ENCODE data around the gene CLSTN2.

The CLSTN2 gene

DNA sequence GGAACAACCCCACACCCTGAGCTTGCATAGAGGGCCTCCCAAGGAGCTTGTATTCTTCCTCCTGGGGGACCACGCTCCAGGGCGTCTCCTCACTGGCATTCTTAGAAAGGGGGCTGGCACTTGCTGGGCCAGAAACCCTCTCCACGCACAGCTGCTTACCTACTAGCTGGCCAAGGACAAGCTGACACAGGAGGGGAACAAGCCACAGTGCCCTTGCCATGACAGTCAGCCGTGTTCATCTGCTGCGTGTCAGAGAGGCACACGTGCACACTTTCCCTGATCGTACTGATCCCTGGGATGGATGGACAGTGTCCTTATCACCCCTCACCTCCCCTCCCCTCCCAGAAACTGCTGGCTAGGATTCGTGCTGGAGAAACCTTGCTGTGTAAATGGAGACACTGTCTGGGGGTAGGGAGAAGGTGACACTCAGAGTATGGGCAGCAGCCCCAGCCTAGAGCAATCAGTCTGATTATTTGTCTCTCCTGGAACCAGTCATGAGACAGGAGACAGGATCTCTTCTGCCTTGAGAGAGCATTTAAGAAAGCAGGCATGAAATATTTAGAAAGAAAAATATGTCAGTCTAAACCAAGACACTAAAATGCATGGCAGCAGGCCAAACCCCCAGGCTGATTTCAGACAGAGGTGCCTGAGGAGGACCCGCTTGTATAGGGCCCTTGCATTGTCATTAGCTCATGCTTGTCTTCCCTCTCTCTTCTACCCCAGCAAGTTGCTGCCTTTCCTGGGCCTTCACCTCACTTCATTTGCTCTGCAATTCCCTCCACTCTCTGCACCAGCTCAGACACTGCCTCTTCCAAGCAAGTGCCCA is 431.1 kb downstream of the CLSTN2 start:
- no peaks in the 10 kb centered on the region for H3K4me1 Mint-ChIP-seq (ENCODE audit: low read depth)
- no peaks in the 10 kb centered on the region for H3K36me3 Mint-ChIP-seq
- no peak overlapping the region for H3K4me3 Mint-ChIP-seq
- H3K9me3 Mint-ChIP-seq (ENCODE audit: low read depth), result no peaks in the 10 kb centered on the region
- no peak overlapping the region for H3K27ac Mint-ChIP-seq
- H3K27me3 Mint-ChIP-seq, result peaks cover 3% of the 10 kb centered on the region

GRCh38 chr3:140368223-140368811 is 433.3 kb downstream of the CLSTN2 start:
- Mint-ChIP-seq H3K27me3 (peaks cover 4% of the 10 kb centered on the region), H3K4me3 (no peak overlapping the region), H3K4me1 (ENCODE audit: low read depth) (no peaks in the 10 kb centered on the region), H3K9me3 (ENCODE audit: low read depth) (no peaks in the 10 kb centered on the region), H3K36me3 (no peaks in the 10 kb centered on the region), H3K27ac (no peak overlapping the region)

DNA sequence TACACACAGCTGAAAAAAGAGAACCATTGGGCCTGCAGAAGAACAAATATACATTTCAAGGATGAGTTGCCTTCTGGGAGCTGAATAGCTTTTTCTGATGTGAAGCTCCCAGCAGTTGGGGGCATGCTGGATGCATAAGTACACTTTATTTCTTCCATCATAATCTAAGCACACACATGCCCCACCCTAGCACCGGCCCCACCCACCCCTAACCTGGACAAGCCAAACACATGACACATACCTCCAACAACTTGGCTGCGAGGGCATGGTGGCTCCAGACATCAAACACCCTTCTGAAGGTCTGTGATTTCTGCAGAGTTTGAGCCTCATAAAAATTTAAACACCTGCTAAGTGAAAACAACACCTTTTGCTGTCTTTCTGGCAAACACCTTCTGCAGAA is 435.7 kb downstream of the CLSTN2 start:
- H3K27ac Mint-ChIP-seq, result no peak overlapping the region
- no peaks in the 10 kb centered on the region for H3K4me1 Mint-ChIP-seq (ENCODE audit: low read depth)
- no peaks in the 10 kb centered on the region for H3K36me3 Mint-ChIP-seq
- no peaks in the 10 kb centered on the region for H3K9me3 Mint-ChIP-seq (ENCODE audit: low read depth)
- H3K27me3 Mint-ChIP-seq, result peaks cover 4% of the 10 kb centered on the region
- no peak overlapping the region for H3K4me3 Mint-ChIP-seq

- no peaks in the 10 kb centered on the region for H3K36me3 Mint-ChIP-seq
- no peaks in the 10 kb centered on the region for H3K9me3 Mint-ChIP-seq (ENCODE audit: low read depth)
- peaks cover 6% of the 10 kb centered on the region for H3K27me3 Mint-ChIP-seq
- no peak overlapping the region for H3K27ac Mint-ChIP-seq
- H3K4me3 Mint-ChIP-seq, result no peak overlapping the region
- no peaks in the 10 kb centered on the region for H3K4me1 Mint-ChIP-seq (ENCODE audit: low read depth)
Observed at GRCh38 chr3:140373234-140373633, 438.2 kb downstream of the CLSTN2 start.

GRCh38 chr3:140375002-140375401 is 440.0 kb downstream of the CLSTN2 start:
- H3K4me1 Mint-ChIP-seq (ENCODE audit: low read depth), result no peaks in the 10 kb centered on the region
- H3K9me3 Mint-ChIP-seq (ENCODE audit: low read depth), result no peaks in the 10 kb centered on the region
- H3K36me3 Mint-ChIP-seq, result no peaks in the 10 kb centered on the region
- peaks cover 3% of the 10 kb centered on the region for H3K27me3 Mint-ChIP-seq
- H3K27ac Mint-ChIP-seq, result no peak overlapping the region
- no peak overlapping the region for H3K4me3 Mint-ChIP-seq

- Mint-ChIP-seq H3K4me3 (no peak overlapping the region), H3K4me1 (ENCODE audit: low read depth) (no peaks in the 10 kb centered on the region), H3K27me3 (peaks cover 3% of the 10 kb centered on the region), H3K27ac (no peak overlapping the region), H3K36me3 (no peaks in the 10 kb centered on the region), H3K9me3 (ENCODE audit: low read depth) (no peaks in the 10 kb centered on the region)
Observed at GRCh38 chr3:140376136-140376889, 441.3 kb downstream of the CLSTN2 start.

DNA sequence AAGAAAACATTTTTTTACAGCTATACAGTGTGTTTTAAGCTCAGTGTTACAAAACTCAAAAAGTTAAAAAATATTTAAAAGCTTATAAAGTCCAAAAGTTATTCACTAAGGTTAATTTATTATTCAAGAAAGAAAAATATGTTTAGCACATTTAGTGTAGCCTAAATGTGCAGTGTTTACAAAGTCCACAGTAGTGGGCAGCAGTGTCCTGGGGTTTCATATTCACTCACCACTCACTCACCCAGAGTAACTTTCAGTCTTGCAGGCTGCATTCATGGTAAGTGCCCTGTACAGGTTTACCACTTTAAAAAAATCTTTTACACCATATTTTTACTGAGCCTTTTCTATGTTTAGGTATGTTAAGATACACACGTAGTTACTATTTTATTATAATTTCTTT is 442.7 kb downstream of the CLSTN2 start:
- H3K4me1 Mint-ChIP-seq (ENCODE audit: low read depth), result no peaks in the 10 kb centered on the region
- H3K27ac Mint-ChIP-seq, result no peak overlapping the region
- no peaks in the 10 kb centered on the region for H3K9me3 Mint-ChIP-seq (ENCODE audit: low read depth)
- H3K4me3 Mint-ChIP-seq, result no peak overlapping the region
- peaks cover 2% of the 10 kb centered on the region for H3K27me3 Mint-ChIP-seq
- no peaks in the 10 kb centered on the region for H3K36me3 Mint-ChIP-seq

- H3K27ac Mint-ChIP-seq, result no peak overlapping the region
- H3K9me3 Mint-ChIP-seq (ENCODE audit: low read depth), result no peaks in the 10 kb centered on the region
- H3K4me3 Mint-ChIP-seq, result no peak overlapping the region
- no peaks in the 10 kb centered on the region for H3K36me3 Mint-ChIP-seq
- H3K27me3 Mint-ChIP-seq, result peaks cover 2% of the 10 kb centered on the region
- H3K4me1 Mint-ChIP-seq (ENCODE audit: low read depth), result no peaks in the 10 kb centered on the region
Observed at GRCh38 chr3:140378571-140379340, 443.8 kb downstream of the CLSTN2 start.

DNA sequence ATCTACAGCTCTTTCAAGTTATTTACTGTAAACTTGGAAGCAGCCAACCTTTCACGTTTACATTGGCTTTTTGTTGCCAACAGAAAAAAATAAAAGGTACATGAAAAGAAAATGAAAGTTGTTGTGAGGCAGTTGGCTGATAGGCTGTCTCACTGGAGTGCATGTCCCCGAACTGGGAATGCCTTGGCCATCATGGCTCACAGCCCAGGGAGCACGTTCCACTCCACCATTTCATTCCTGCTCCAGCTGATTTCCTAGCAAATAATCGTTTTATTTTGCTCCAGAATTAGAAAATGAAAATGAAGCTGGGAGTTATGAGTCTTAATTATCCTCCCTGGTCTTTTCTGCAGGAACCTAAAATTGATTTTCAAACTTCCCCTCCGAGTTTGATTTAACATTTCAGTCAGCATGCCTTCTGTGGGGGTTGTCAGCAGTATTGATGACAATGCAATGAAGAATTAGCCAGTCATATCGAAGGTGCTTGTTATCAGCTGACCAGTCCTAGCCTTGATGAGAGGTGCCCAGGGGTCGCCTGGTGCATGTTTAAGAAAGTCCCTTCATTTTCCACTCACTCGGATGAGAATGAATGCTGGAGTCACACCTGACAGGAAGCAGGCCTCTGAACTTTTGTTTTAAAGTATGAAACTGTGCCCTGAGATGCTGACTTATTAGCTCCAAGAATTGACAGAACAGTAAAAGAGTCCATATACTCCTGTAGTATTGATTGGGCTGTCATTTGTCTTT is 449.2 kb downstream of the CLSTN2 start:
- no peaks in the 10 kb centered on the region for H3K9me3 Mint-ChIP-seq (ENCODE audit: low read depth)
- H3K4me1 Mint-ChIP-seq (ENCODE audit: low read depth), result no peaks in the 10 kb centered on the region
- H3K27ac Mint-ChIP-seq, result no peak overlapping the region
- H3K4me3 Mint-ChIP-seq, result no peak overlapping the region
- H3K36me3 Mint-ChIP-seq, result no peaks in the 10 kb centered on the region
- no peaks in the 10 kb centered on the region for H3K27me3 Mint-ChIP-seq

DNA sequence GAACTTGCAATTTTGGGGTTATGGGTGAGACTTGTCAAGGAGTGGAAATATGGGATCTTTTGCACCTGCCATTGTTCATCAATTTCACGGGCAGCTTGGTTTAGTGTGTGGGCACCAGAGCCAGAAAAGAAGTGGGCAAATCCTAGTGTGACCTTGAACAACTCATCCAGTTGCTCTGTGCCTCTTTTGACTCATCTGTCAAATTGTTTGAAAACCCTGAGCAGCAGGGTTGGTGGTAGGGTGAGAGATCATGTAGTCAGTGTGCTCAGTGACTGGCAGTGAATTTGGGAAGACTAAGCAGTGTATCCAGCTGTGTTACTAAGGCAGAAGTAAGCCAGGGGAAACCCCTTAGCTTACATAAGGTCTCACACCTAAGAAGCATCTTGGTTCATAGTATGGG is 449.9 kb downstream of the CLSTN2 start:
- Mint-ChIP-seq H3K4me3 (no peak overlapping the region), H3K9me3 (ENCODE audit: low read depth) (no peaks in the 10 kb centered on the region), H3K4me1 (ENCODE audit: low read depth) (no peaks in the 10 kb centered on the region), H3K27me3 (no peaks in the 10 kb centered on the region), H3K27ac (no peak overlapping the region), H3K36me3 (no peaks in the 10 kb centered on the region)

DNA sequence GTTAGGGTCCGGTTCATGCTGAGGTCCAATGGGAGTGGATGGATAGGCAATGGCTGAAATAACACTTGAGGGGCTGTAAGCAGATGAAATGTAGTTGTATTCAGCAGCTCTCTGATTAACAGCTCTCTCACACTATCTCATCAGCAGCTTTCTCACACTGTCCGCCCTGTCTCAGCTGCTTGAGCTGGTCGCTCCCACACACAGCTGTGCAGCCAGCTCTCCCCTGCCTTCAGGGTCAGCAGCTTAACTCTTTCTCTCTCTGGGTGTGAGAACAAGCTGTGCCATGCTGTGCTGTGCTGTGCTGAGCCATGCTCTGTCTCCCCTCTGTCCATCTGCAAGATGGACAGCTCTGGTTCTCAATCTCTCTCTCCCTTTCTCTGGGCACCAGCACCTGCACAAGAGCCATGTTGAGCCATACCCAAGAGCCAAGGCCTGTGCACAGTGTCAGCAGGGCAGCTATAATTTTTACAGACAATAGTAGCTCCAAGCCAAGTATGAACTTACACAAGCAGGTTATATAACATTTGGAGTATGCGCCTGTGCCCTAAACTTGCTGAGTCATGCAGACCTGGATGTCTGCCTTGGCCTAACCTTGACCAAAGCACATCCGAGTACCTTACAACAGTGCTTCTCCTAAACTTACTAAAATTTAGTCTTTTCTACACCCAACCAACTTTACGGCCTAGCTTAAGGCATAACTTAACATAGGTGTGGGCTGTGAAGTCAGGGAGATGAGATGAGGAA is 451.5 kb downstream of the CLSTN2 start:
- H3K27ac Mint-ChIP-seq, result no peak overlapping the region
- H3K4me1 Mint-ChIP-seq (ENCODE audit: low read depth), result no peaks in the 10 kb centered on the region
- H3K9me3 Mint-ChIP-seq (ENCODE audit: low read depth), result no peaks in the 10 kb centered on the region
- H3K27me3 Mint-ChIP-seq, result no peaks in the 10 kb centered on the region
- no peaks in the 10 kb centered on the region for H3K36me3 Mint-ChIP-seq
- no peak overlapping the region for H3K4me3 Mint-ChIP-seq

DNA sequence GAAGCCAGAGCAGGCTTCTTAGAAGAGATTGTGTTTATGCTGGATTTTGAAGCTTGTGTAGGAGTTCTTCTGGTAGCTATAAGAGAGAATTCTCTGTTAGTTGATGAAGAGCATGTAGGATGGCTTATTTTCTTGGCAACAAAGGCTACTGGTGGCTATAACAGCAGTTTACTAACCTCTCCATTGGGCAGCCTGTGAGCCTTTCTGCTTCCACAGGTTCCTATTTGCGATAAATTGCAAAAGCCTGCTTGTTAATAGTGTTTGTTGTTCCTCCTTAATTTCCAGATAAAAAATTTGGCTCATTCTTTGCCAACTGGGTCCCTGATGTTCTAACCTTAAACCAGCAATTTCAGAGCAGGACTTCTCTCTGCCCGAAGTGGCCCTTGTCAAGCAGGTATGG is 452.3 kb downstream of the CLSTN2 start:
- Mint-ChIP-seq H3K9me3 (ENCODE audit: low read depth) (no peaks in the 10 kb centered on the region), H3K4me3 (no peak overlapping the region), H3K27me3 (no peaks in the 10 kb centered on the region), H3K36me3 (no peaks in the 10 kb centered on the region), H3K4me1 (ENCODE audit: low read depth) (no peaks in the 10 kb centered on the region), H3K27ac (no peak overlapping the region)

GRCh38 chr3:140388202-140388922 is 453.4 kb downstream of the CLSTN2 start:
- no peaks in the 10 kb centered on the region for H3K4me1 Mint-ChIP-seq (ENCODE audit: low read depth)
- no peak overlapping the region for H3K4me3 Mint-ChIP-seq

More at GRCh38 chr3:140388202-140388922, 453.4 kb downstream of the CLSTN2 start:
- no peaks in the 10 kb centered on the region for H3K36me3 Mint-ChIP-seq
- no peak overlapping the region for H3K27ac Mint-ChIP-seq
- H3K9me3 Mint-ChIP-seq (ENCODE audit: low read depth), result no peaks in the 10 kb centered on the region
- H3K27me3 Mint-ChIP-seq, result no peaks in the 10 kb centered on the region
